GM23248 (cell line): ENCODE results near the gene SPTLC1.

Experiments used
- EZH2 ChIP-seq: fragments of 200-600 bp; sonication (generic); IDR thresholded peaks from 2 replicates; pipeline ENCODE4 v1.6.1; 2018; ENCODE audit warnings: antibody characterized with exemption, mild to moderate bottlenecking; ENCODE audit not compliant: insufficient read depth, poor library complexity, severe bottlenecking
- EZH2phosphoT487 ChIP-seq: fragments of 200-600 bp; sonication (generic); IDR thresholded peaks from 2 replicates; pipeline ENCODE4 v1.6.1; 2018; ENCODE audit warnings: antibody characterized with exemption, moderate library complexity, mild to moderate bottlenecking, low read depth; ENCODE audit not compliant: insufficient read depth

DNA sequence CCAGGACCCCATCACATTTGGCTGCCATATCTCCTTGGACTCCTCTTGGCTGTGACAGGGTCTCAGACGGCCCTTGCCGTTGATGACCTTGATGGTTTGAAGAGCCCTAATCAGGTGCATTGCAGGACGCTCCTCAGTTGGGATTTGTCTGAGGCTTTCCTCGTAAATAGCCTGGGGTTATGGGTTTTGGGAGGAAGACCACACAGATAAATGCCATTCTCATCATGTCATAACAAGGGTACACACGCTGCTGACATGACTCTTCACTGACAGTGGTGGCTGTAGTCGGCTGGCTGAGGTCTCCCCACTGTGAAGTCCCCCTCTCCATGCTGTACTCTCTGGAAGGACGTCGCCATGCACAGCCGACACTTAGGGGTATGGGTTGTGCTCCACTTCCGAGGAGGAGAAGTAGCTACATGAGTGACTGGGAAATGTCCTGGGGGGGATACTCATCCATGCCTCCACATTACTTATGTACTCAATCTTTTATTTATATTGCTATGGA lies 42.9 kb upstream of the SPTLC1 start:
- TF ChIP-seq EZH2phosphoT487 (no peak), EZH2 (no peak)
